WI38 (cell line): Measurements from ENCODE around the gene P3H4.

ENCODE experiments used
- H3K4me3 ChIP-seq: 2 replicates; pipeline ENCODE4 v1.5.1; 2011; ENCODE audit warnings: low read depth, mild to moderate bottlenecking, control low read depth, low read length
- CTCF ChIP-seq: IDR thresholded peaks from 2 replicates; pipeline ENCODE4 v1.5.1; 2012; ENCODE audit warnings: low read depth, mild to moderate bottlenecking, control low read depth, low read length

P3H4 gene

DNA sequence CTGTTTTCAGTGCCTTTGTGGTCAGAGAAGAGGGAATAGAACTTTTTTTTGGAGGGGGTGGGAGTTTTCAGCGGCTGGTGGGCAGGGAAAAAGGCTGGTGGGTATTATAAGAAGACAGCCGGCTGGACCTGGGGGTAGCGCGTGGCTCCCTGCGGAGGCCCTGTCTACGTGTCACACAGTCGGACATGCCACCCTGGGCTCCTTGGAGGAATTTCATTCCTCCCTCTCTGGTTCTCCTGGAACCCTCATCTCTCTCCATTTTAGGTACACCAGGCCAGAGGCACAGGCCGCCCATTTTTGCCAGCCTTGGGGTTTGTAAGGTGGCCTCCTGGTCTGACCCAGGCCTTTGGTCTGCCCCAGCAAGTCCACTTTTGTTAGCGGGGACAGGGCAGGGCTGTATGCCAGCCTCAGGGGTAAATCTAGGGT, 2.0 kb upstream of the P3H4 start:
- peak overlapping the region; percentile 95 for H3K4me3 ChIP-seq
- no peak for TF ChIP-seq CTCF

- H3K4me3 ChIP-seq, result peak overlapping the region; percentile 95
- TF ChIP-seq CTCF, result no peak
Measured at GRCh38 chr17:41813152-41813680, 1.5 kb upstream of the P3H4 start.

DNA sequence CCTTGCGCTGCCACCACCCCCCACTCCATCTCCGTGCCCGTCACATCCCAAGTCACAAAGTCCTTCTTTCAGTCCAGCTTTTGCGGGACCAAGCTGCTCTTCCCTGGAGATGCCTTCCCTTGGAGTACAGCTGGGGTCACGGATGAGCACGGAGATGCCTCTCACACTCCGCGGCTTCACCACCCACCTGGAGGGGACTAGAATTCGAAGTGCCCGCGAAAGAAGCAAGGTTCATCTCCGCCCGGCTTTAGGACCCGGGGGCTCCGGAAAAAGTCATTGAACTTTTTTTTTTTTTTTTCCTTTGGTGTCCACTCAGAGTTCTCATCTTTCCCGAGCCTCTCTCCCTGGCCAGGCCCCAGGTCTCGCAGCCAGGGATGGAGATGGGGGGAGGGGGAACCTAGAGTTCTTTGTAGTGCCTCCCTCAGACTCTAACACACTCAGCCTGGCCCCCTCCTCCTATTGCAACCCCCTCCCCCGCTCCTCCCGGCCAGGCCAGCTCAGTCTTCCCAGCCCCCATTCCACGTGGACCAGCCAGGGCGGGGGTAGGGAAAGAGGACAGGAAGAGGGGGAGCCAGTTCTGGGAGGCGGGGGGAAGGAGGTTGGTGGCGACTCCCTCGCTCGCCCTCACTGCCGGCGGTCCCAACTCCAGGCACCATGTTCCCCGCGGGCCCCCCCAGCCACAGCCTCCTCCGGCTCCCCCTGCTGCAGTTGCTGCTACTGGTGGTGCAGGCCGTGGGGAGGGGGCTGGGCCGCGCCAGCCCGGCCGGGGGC, 817 bp upstream of the P3H4 start, which contains the start of gene FKBP10:
Gene FKBP10, plus strand, starts transcription at position 624 of the 771 bp plus-strand sequence. Its CDS starts 31 bp downstream, at position 655.
- H3K4me3 ChIP-seq, result peak within 1 kb of the TSS; percentile 95

DNA sequence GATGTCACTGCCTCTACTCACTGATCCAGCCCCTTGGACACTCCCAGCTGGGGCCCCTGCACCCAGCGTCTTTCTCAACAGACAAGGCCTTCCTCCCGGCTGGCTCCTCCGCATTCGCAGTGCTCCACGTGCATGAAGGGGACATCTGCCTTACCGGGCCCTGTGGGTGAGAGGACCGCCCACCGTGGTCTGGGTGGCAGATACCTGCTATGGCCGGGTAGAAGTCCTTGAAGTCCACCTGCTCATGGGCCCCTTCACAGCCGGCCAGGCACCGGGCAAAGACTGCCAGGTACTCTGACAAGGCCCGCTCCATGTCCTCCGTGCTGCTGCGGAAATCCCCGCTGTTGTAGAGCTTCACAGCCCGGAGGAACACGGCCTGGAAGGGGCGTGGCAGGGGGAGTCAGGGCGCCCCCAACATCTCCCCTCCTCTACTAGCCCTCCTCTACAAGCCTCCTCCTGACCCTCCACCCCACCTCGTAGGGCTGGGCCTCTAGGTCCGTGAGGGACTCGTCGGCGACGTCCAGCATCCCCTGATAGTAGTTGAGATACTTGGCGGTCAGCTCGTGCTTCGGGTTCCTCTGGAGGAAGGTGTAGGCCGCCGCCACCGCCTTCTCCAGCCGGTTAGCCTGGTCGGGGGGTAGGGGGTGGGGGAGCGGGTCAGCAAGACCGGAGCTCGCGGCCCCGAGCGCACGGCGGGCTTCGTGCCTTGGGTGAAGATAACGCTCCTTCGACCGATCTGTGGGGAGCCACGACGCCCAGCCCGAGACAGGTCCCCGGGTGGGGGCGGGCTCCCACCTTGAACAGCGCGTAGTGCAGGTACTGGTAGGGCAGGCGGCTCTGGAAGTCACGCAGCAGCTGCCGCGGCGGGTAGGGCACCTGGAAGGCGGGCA, 845 bp downstream of the P3H4 start:
- peak overlapping the region; percentile 95 for H3K4me3 ChIP-seq
- no peak for TF ChIP-seq CTCF

More for the DNA sequence above, 817 bp upstream of the P3H4 start, which contains the start of gene FKBP10:
- TF ChIP-seq CTCF, result no peak

- H3K4me3 ChIP-seq, result no peak overlapping the region
- TF ChIP-seq CTCF, result no peak
Measured at GRCh38 chr17:41806685-41807445, 4.9 kb downstream of the P3H4 start.

- no peak overlapping the region for H3K4me3 ChIP-seq
- no peak for TF ChIP-seq CTCF
Measured at GRCh38 chr17:41803049-41804020, 8.4 kb downstream of the P3H4 start.
